H9 (cell line): ENCODE data around the gene ISG20L2. TPM values are rescaled to one million over a fixed set of nuclear protein-coding genes. Genes with fewer than 3 reads are reported as not detected.
A peak's percentile ranks its signal among the peaks of the same experiment; 100 is the strongest.

Experiments used
- DNase-seq: peaks from one replicate; pipeline ENCODE4 v3.0.0-alpha.2; 2017
- H2AFZ ChIP-seq: one replicate; pipeline ENCODE4 v1.6.1; 2013; ENCODE audit warnings: mild to moderate bottlenecking, low read length, control low read depth, moderate library complexity
- H2AK5ac ChIP-seq: 2 replicates; pipeline ENCODE4 v1.6.1; 2013; ENCODE audit warnings: low read length, control low read depth, mixed read lengths; ENCODE audit not compliant: insufficient read length
- H2BK120ac ChIP-seq: one replicate; pipeline ENCODE4 v1.6.1; 2013; ENCODE audit warnings: low read depth, mild to moderate bottlenecking, low read length, control low read depth, inconsistent platforms; ENCODE audit not compliant: poor library complexity, severe bottlenecking
- H2BK12ac ChIP-seq: 2 replicates; pipeline ENCODE4 v1.6.1; 2013; ENCODE audit warnings: low read length, control low read depth, mixed read lengths, low read depth; ENCODE audit not compliant: insufficient read length
- H2BK15ac ChIP-seq: 2 replicates; pipeline ENCODE4 v1.6.1; 2013; ENCODE audit warnings: low read depth, low read length, control low read depth
- H2BK20ac ChIP-seq: one replicate; pipeline ENCODE4 v1.6.1; 2013; ENCODE audit warnings: low read depth, mild to moderate bottlenecking, low read length, control low read depth, inconsistent platforms; ENCODE audit not compliant: poor library complexity, severe bottlenecking
- H2BK5ac ChIP-seq: 2 replicates; pipeline ENCODE4 v1.6.1; 2013; ENCODE audit warnings: low read length, control low read depth, mixed read lengths; ENCODE audit not compliant: insufficient read length
- H3K14ac ChIP-seq: 2 replicates; pipeline ENCODE4 v1.6.1; 2013; ENCODE audit warnings: low read length, control low read depth; ENCODE audit not compliant: insufficient read depth
- H3K18ac ChIP-seq: 2 replicates; pipeline ENCODE4 v1.6.1; 2013; ENCODE audit warnings: low read depth, mild to moderate bottlenecking, mixed read lengths, low read length, control low read depth; ENCODE audit not compliant: insufficient read length
- H3K23ac ChIP-seq: 2 replicates; pipeline ENCODE4 v1.6.1; 2013; ENCODE audit warnings: low read length, control low read depth, mixed read lengths, low read depth; ENCODE audit not compliant: insufficient read length
- H3K23me2 ChIP-seq: 2 replicates; pipeline ENCODE4 v1.6.1; 2013; ENCODE audit warnings: low read depth, mild to moderate bottlenecking, mixed read lengths, low read length, control low read depth; ENCODE audit not compliant: insufficient read length, poor library complexity, severe bottlenecking
- H3K27ac ChIP-seq: 2 replicates; pipeline ENCODE4 v1.5.1; 2013; ENCODE audit warnings: low read length, control low read depth, mixed read lengths, low read depth; ENCODE audit not compliant: insufficient read length
- H3K27me3 ChIP-seq: 2 replicates; pipeline ENCODE4 v1.6.1; 2013; ENCODE audit warnings: low read length, control low read depth, inconsistent platforms; ENCODE audit not compliant: insufficient read depth
- H3K4ac ChIP-seq: 2 replicates; pipeline ENCODE4 v1.6.1; 2013; ENCODE audit warnings: low read depth, mild to moderate bottlenecking, control low read depth, inconsistent platforms, low read length, moderate library complexity
- H3K4me1 ChIP-seq: 2 replicates; pipeline ENCODE4 v1.6.1; 2013; ENCODE audit warnings: low read length, control low read depth, inconsistent platforms; ENCODE audit not compliant: insufficient read depth
- H3K4me2 ChIP-seq: 2 replicates; pipeline ENCODE4 v1.6.1; 2013; ENCODE audit warnings: low read length, control low read depth, mixed read lengths; ENCODE audit not compliant: insufficient read length, insufficient read depth
- H3K56ac ChIP-seq: 2 replicates; pipeline ENCODE4 v1.6.1; 2013; ENCODE audit warnings: low read depth, mild to moderate bottlenecking, mixed read lengths, low read length, control low read depth; ENCODE audit not compliant: insufficient read length
- H3K79me1 ChIP-seq: 2 replicates; pipeline ENCODE4 v1.6.1; 2013; ENCODE audit warnings: low read depth, mild to moderate bottlenecking, moderate library complexity, low read length, control low read depth, inconsistent platforms; ENCODE audit not compliant: insufficient read depth, poor library complexity, severe bottlenecking
- H3K79me2 ChIP-seq: 2 replicates; pipeline ENCODE4 v1.6.1; 2013; ENCODE audit warnings: low read length, control low read depth, inconsistent platforms; ENCODE audit not compliant: insufficient read depth
- H3K9ac ChIP-seq: 2 replicates; pipeline ENCODE4 v1.6.1; 2013; ENCODE audit warnings: low read length, control low read depth, mixed read lengths; ENCODE audit not compliant: insufficient read length; ENCODE audit errors: extremely low read depth
- H3K9me3 ChIP-seq: one replicate; pipeline ENCODE4 v1.6.1; 2013; ENCODE audit warnings: low read depth, low read length, inconsistent platforms; ENCODE audit not compliant: control insufficient read depth
- H3T11ph ChIP-seq: one replicate; pipeline ENCODE4 v1.6.1; 2013; ENCODE audit warnings: mild to moderate bottlenecking, low read length, control low read depth, inconsistent platforms
- H4K20me1 ChIP-seq: one replicate; pipeline ENCODE4 v1.6.1; 2013; ENCODE audit not compliant: control insufficient read depth, insufficient read length, insufficient read depth
- H4K5ac ChIP-seq: 2 replicates; pipeline ENCODE4 v1.6.1; 2013; ENCODE audit warnings: low read depth, mild to moderate bottlenecking, mixed read lengths, low read length, control low read depth; ENCODE audit not compliant: insufficient read length
- H4K8ac ChIP-seq: replicated peaks from 2 replicates; pipeline ENCODE4 v1.6.1; 2013; ENCODE audit warnings: low read length, control low read depth, mixed read lengths, low read depth; ENCODE audit not compliant: insufficient read length
- H4K91ac ChIP-seq: 2 replicates; pipeline ENCODE4 v1.6.1; 2013; ENCODE audit warnings: low read depth, mild to moderate bottlenecking, moderate library complexity, mixed read lengths, low read length, control low read depth; ENCODE audit not compliant: insufficient read length
- H3K27ac Mint-ChIP-seq, 3 experiments: 2 replicates in 2 of 3; 3 replicates in 1 of 3; pipeline ENCODE4 v1.8.0; 2020 to 2021; ENCODE audit warnings: mixed read lengths in 3 of 3, mild to moderate bottlenecking in 1 of 3, moderate library complexity in 1 of 3
- H3K27me3 Mint-ChIP-seq: 2 replicates; pipeline ENCODE4 v1.8.0; 2021; ENCODE audit warnings: low read depth, mild to moderate bottlenecking, moderate library complexity, mixed read lengths
- H3K36me3 Mint-ChIP-seq, 3 experiments: 2 replicates in 2 of 3; 3 replicates in 1 of 3; pipeline ENCODE4 v1.8.0; 2020 to 2021; ENCODE audit warnings: low read depth in 3 of 3, mixed read lengths in 3 of 3; ENCODE audit not compliant: insufficient read depth in 1 of 3
- H3K4me1 Mint-ChIP-seq, 2 experiments: 2 replicates each; pipeline ENCODE4 v1.8.0; 2020; ENCODE audit warnings: mixed read lengths in 2 of 2
- H3K4me3 Mint-ChIP-seq, 2 experiments: 2 replicates in 1 of 2; 3 replicates in 1 of 2; pipeline ENCODE4 v1.8.0; 2020 to 2021; ENCODE audit warnings: mild to moderate bottlenecking in 2 of 2, mixed read lengths in 2 of 2, moderate library complexity in 1 of 2
- H3K9me3 Mint-ChIP-seq, 2 experiments: 2 replicates in 1 of 2; 3 replicates in 1 of 2; pipeline ENCODE4 v1.8.0; 2020; ENCODE audit warnings: mild to moderate bottlenecking in 2 of 2, mixed read lengths in 2 of 2, moderate library complexity in 1 of 2
- WGBS: extraction: QIAGEN DNeasy Blood & Tissue Kit; methylation state at CpG from one replicate; pipeline ENCODE4 v1.1.7; 2013; ENCODE audit warnings: missing lambda C conversion rate, low lambda C conversion rate, mixed read lengths; ENCODE audit not compliant: insufficient read length; ENCODE audit errors: extremely low coverage; 5-methylcytosine and 5-hydroxymethylcytosine counted together
- total RNA-seq: library from RNA; stranded (reverse); gene quantifications from 2 replicates; pipeline ENCODE4 v1.2.1, GENCODE V29; 2021
- TF ChIP-seq, protein P1 (sequence below): fragments of 200-600 bp; sonication (generic); conservative IDR thresholded peaks from 3 replicates; pipeline ENCODE4 v1.8.0; 2021; ENCODE audit warnings: antibody characterized with exemption, mild to moderate bottlenecking

ISG20L2 gene
- total RNA-seq, 1 experiment from 2014 or later = 57.6 TPM

GRCh38 chr1:156760796-156761104, 32.2 kb upstream of the ISG20L2 start:
- H3K4me2 ChIP-seq = no peak overlapping the region
- no peak overlapping the region for H3K27ac ChIP-seq
- H3K36me3 Mint-ChIP-seq = no peaks in the 10 kb centered on the region; a peak in 1 of 7 replicates
- H3K9me3 ChIP-seq = no peaks in the 10 kb centered on the region
- H3K4me3 Mint-ChIP-seq = no peak overlapping the region
- H3K14ac ChIP-seq = no peak overlapping the region
- H3K4me1 ChIP-seq = 0 out of 2 replicates have a peak, but pooled peaks cover 2% of the 10 kb centered on the region
- no peaks in the 10 kb centered on the region for H4K20me1 ChIP-seq
- H3K4me1 Mint-ChIP-seq = peaks cover 10 to 12% of the 10 kb centered on the region in 2 experiments
- H3K27me3 ChIP-seq = no peaks in the 10 kb centered on the region
- H3T11ph ChIP-seq = no peak overlapping the region
- TF ChIP-seq, protein P1, sequence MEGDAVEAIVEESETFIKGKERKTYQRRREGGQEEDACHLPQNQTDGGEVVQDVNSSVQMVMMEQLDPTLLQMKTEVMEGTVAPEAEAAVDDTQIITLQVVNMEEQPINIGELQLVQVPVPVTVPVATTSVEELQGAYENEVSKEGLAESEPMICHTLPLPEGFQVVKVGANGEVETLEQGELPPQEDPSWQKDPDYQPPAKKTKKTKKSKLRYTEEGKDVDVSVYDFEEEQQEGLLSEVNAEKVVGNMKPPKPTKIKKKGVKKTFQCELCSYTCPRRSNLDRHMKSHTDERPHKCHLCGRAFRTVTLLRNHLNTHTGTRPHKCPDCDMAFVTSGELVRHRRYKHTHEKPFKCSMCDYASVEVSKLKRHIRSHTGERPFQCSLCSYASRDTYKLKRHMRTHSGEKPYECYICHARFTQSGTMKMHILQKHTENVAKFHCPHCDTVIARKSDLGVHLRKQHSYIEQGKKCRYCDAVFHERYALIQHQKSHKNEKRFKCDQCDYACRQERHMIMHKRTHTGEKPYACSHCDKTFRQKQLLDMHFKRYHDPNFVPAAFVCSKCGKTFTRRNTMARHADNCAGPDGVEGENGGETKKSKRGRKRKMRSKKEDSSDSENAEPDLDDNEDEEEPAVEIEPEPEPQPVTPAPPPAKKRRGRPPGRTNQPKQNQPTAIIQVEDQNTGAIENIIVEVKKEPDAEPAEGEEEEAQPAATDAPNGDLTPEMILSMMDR = no peak
- H2AFZ ChIP-seq = no peak overlapping the region
- no peak overlapping the region for H4K5ac ChIP-seq
- no peak overlapping the region for H3K4ac ChIP-seq
- no peak overlapping the region for H4K8ac ChIP-seq
- no CpG with 5 or more reads among the region's 4 CpGs for WGBS
- H4K91ac ChIP-seq = no peak overlapping the region
- no peak overlapping the region for H2BK12ac ChIP-seq
- no peaks in the 10 kb centered on the region for H3K9me3 Mint-ChIP-seq
- H2BK15ac ChIP-seq = no peak overlapping the region
- no peak overlapping the region for H3K23ac ChIP-seq
- H2AK5ac ChIP-seq = no peak overlapping the region
- peak overlapping the region in 1 of 3 experiments; percentile 34; a peak in 1 of 7 replicates for H3K27ac Mint-ChIP-seq
- no peak for DNase-seq
- no peak overlapping the region for H2BK20ac ChIP-seq
- no peak overlapping the region for H2BK5ac ChIP-seq
- H3K23me2 ChIP-seq = no peaks in the 10 kb centered on the region
- H3K27me3 Mint-ChIP-seq = no peaks in the 10 kb centered on the region
- H3K56ac ChIP-seq = no peak overlapping the region
- H3K9ac ChIP-seq = no peak overlapping the region
- no peak overlapping the region for H2BK120ac ChIP-seq
- H3K79me1 ChIP-seq = no peaks in the 10 kb centered on the region
- H3K79me2 ChIP-seq = no peaks in the 10 kb centered on the region
- no peak overlapping the region for H3K18ac ChIP-seq
